ENCODE measurements around the gene NEK9.
A peak's percentile ranks its signal among the peaks of the same experiment; 100 is the strongest.
"Not testable (repeated sequence)": the region's sequence is repeated elsewhere in the genome, so short reads cannot be mapped to it uniquely, and the experiment has no call there.

Gene NEK9

GRCh38 chr14:75126679-75127473 is at the start of gene NEK9:
TSS of gene NEK9 (minus strand) at chr14:75127048. CDS start at chr14:75126921, 127 bp downstream.
- DNase-seq (ENCODE audit: low read depth in 2 of 2): peak; percentile 84 to 86

DNA sequence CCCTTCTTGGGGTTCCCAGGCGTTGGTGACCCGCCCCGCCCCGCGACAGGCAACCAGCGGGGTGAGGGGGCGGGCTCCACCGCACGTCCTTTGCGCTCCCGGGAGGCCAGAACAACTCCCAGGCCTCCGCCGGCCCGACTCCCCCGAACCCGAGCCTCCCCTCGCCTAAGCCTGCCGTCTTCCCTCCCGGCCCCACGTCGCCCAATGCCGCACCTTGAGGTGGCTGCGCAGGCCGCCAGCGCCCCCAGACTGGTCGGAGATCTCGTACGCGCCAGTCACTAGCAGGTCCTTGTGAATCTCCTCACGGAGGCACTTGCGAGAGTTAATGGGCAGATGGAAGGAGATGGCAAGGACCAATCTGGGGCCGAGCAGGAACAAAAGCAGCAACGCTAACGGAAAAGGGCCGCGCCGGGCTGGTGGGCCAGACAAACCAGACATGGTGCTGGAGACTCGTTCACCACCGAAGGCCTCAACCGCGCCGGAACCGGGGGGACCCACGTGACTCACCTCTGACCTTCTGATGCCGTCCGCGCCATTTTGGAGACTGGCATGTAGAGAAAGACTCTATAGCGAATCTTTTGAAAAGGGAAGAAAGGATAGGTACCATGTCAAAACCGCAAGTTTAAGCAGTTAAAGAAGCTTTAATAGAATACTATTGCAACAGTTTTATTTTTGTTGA is 49.4 kb upstream of the NEK9 start, which contains the start of gene TMED10:
TMED10 (minus strand) TSS at position 471 of the 679 bp plus-strand sequence; CDS start at position 438, 33 bp downstream.
- DNase-seq (ENCODE audit: low read depth in 2 of 2): peak; percentile 83 to 88

DNA sequence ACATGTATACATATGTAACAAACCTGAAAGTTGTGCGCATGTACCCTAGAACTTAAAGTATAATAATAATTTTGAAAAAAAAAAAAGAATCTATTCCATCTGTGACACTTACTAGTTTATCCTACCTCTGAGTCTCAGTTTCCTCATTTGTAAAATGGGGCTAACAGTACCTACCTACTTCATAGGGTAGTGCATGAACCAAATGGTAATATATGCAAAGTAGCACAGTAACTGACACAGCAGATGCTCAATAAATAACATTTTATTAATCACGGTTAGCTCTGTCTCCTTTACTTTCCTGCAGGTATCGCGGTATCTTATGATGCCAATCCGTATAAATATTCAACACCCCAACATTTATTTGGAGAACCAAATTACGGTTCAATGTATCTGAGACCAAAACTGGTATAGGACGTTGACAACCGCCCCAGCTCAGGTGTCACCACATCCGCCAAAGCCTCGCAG is 48.9 kb upstream of the NEK9 start:
- no peak for DNase-seq (ENCODE audit: low read depth in 2 of 2)

GRCh38 chr14:75174066-75174465 is 47.2 kb upstream of the NEK9 start:
- DNase-seq (ENCODE audit: low read depth in 2 of 2): no peak

GRCh38 chr14:75170772-75171171 is 43.9 kb upstream of the NEK9 start:
- no peak for DNase-seq (ENCODE audit: low read depth in 2 of 2)

- no peak for DNase-seq (ENCODE audit: low read depth in 2 of 2)
Observed at GRCh38 chr14:75168586-75169335, 41.9 kb upstream of the NEK9 start.

DNA sequence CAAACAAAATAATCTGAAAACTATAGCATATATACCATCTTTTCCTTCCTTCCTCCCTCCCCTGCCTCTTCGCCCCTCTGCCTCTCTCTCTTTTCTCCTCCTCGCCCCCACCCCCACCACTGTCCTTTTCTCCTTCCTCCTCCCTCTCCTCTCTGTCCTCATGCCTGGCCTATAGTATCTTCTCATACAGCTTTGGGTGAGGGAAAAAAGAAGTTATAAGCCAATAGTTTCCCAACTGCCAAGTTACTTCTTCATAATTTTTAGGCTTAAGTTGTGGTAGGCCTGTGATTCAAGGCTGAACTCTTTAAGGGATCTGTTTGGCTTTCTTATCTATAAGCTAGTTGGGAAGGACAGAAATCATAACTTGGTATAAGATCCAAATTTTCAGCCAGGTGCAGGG is 40.5 kb upstream of the NEK9 start:
- no peak for DNase-seq (ENCODE audit: low read depth in 2 of 2)

DNA sequence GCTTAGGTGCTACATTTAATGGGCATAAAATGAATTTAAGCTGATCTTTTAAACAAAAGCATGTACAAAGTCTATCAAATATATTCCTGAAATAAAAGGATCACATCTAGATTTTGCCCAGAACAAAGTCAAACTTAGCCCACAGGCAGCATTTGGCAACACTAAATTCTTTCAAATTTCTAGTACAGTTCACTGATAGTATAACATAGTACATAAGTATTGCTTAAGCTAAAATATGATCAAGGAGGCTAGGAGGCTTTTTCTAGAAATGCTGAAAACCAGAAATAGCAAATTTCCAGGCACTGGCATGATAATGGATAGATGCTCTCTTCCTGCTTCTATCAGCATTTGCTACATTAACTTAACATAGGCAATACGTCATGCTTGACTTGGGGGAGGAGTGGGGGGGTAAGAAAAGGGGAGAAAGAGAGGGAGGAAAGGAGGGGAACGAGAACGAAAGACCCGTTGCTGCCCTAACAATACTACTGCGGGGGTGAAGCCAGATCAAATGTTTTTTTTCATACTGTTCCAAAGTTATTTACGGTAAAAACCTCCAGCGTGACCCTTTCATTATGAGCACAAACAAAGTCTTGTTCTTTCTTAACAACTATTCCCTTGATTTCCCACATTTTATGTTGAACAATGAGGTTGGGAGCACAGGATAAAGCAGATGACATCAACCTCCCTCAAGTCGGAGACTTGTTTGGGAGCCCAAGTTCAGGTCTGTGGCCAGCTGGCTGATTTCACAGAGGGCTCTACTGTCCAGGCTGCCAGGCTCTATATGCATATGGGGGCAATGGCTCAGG is 38.9 kb upstream of the NEK9 start:
- no peak for DNase-seq (ENCODE audit: low read depth in 2 of 2)

- no peak for DNase-seq (ENCODE audit: low read depth in 2 of 2)
Observed at GRCh38 chr14:75164809-75165208, 38.0 kb upstream of the NEK9 start.

- DNase-seq (ENCODE audit: low read depth in 2 of 2): no peak
Observed at GRCh38 chr14:75163677-75164076, 36.8 kb upstream of the NEK9 start.

DNA sequence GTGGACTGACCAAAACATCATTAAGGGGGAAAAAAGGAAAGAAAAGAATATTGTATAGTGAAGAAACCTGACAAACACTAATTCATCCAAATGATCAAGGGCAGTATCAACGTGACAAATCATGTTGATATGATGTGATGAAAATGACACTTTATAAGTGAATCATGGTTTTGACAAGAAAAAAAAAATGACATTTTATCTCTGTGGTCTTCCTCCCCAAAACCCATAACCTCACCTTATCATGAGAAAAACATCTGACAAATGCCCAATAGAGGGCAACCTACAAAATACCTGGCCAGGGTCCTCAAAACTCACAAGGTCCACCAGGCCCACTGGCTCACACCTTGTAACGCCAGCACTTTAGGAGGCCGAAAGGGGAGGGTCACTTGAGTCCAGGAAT is 35.8 kb upstream of the NEK9 start:
- DNase-seq (ENCODE audit: low read depth in 2 of 2): no peak

- DNase-seq (ENCODE audit: low read depth in 2 of 2): no peak
Observed at GRCh38 chr14:75158843-75159614, 32.2 kb upstream of the NEK9 start.

DNA sequence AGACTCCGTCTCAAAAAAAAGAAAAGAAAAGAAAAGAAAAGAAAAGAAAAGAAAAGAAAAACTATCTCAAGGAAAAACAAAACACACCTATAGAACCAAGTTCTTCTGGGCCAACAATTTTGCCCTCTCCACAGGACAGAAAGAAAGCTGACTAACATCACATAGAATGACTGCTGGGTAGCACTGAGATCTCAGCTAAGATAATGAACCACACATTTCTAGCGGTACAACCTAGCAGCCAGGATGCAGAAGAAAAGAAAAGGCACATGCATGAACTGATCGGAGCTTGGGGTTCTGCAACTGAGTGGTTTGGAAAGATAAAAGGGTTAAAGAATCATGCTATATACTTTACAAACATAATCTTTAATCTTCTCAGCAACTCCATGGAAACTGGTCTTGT is 30.1 kb upstream of the NEK9 start:
- no peak for DNase-seq (ENCODE audit: low read depth in 2 of 2)

DNA sequence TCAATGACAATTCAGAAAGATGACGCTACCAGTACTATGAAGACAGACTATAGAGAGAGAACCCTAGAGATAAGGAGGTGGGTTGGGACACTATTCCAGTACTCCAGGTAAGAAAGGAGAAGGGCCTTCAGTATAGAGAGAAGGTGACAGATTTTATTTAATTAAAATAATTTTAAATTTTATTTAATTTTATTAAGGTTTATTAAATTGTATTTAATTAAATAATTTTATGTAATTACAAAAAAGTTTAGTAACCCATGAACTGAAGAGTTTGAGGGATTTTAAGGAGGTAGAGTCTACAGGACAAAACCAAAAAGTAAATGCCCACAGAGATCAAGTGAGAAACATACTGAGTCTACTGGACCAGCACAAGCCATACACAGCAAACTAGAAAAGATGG is 29.3 kb upstream of the NEK9 start:
- DNase-seq (ENCODE audit: low read depth in 2 of 2): no peak

GRCh38 chr14:75155169-75155568 is 28.3 kb upstream of the NEK9 start:
- DNase-seq (ENCODE audit: low read depth in 2 of 2): no peak

- DNase-seq (ENCODE audit: low read depth in 2 of 2): no peak
Observed at GRCh38 chr14:75153295-75153694, 26.4 kb upstream of the NEK9 start.

GRCh38 chr14:75151851-75152250 is 25.0 kb upstream of the NEK9 start:
- no peak for DNase-seq (ENCODE audit: low read depth in 2 of 2)

- DNase-seq (ENCODE audit: low read depth in 2 of 2): not testable (repeated sequence)
Observed at GRCh38 chr14:75150637-75151036, 23.8 kb upstream of the NEK9 start.

DNA sequence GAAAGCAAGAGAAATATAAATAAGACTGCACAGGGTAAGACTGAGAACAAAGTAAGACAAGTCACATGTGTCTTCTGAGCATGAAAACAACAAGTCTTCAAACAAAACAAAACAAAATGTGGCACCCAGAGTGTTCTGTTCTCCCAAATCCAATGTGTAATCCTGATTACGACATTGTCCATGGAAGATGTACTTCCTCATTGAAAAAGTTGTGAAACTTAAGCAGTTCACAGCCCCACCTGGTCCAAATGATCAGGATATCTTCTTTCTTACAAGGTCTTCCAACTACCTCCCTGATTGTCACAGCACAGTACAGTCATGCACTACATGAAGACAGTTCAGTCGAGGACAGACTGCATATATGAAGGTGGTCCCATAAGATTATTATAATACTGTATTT is 23.3 kb upstream of the NEK9 start:
- no peak for DNase-seq (ENCODE audit: low read depth in 2 of 2)

GRCh38 chr14:75147423-75148071 is 20.7 kb upstream of the NEK9 start:
- no peak for DNase-seq (ENCODE audit: low read depth in 2 of 2)

Measured in stimulated activated CD4-positive, alpha-beta T cell treated with anti-CD3 and anti-CD28 coated beads, Interleukin-15, amount 100 ng/mL, for 48 hours (primary cell).